K562 (cell line): ENCODE results near the gene HIPK1. TPM values are rescaled to one million over a fixed set of nuclear protein-coding genes. Genes with fewer than 3 reads are reported as not detected.

Source experiments
- ATAC-seq: fragments of 200-7000 bp; cut with Tn5 transposase; 3 replicates; pipeline ENCODE4 v1.9.1; 2020; ENCODE audit warnings: moderate library complexity
- BruUV-seq: library from RNA; stranded (reverse); fragments of 400-500 nt; replicated peaks from 2 replicates; lab custom pipeline; 2021; lab: Mats Ljungman, UMichigan
- CTCF ChIA-PET: fragments of 300-600 bp; formaldehyde crosslinking; extraction: SDS; loops from one replicate; lab custom pipeline; 2021; ENCODE audit warnings: low intra/inter-chr PET ratio; lab: Yijun Ruan, JAX
- POLR2A ChIA-PET: fragments of 300-600, 350-650 bp; sonication (Branson Sonifier 250); formaldehyde crosslinking; extraction: SDS; loops from one replicate; lab custom pipeline; 2021; ENCODE audit warnings: antibody characterized with exemption, inconsistent platforms; lab: Yijun Ruan, JAX
- DNase-seq, 4 experiments: peaks; one replicate each; pipeline versions ENCODE4 v3.0.0 to v3.0.0-alpha.2; 2011 to 2018; ENCODE audit warnings: low spot score in 3 of 4, mixed read lengths in 3 of 4; ENCODE audit errors: extremely low read depth in 1 of 4
- FAIRE-seq: peaks from 2 replicates; lab custom pipeline; 2011; peaks lifted over from hg19 to GRCh38; lab: Jason Lieb, UNC
- H2AFZ ChIP-seq: 2 replicates; pipeline ENCODE4 v1.6.0; 2011; ENCODE audit warnings: low read depth, low read length, control low read depth, inconsistent platforms
- H3K27ac ChIP-seq: fragments of 200-600 bp; 3 replicates; pipeline ENCODE4 v1.8.0; 2011; ENCODE audit warnings: low read depth, mild to moderate bottlenecking, control low read depth, inconsistent platforms, low read length, moderate library complexity, mixed read lengths; ENCODE audit errors: extremely low read depth
- H3K27me3 ChIP-seq, 2 experiments: fragments of 300-600 bp in 1 of 2; 2 replicates in 1 of 2; 3 replicates in 1 of 2; pipeline versions ENCODE4 v1.6.0 to v1.8.0; 2011; ENCODE audit warnings: inconsistent platforms in 2 of 2, low read length in 2 of 2, mild to moderate bottlenecking in 1 of 2, mixed read lengths in 1 of 2, moderate library complexity in 1 of 2; ENCODE audit not compliant: control insufficient read depth in 2 of 2, insufficient read depth in 2 of 2
- H3K36me3 ChIP-seq: fragments of 300-600 bp; 3 replicates; pipeline ENCODE4 v1.8.0; 2011; ENCODE audit warnings: mild to moderate bottlenecking, low read length, inconsistent platforms; ENCODE audit not compliant: control insufficient read depth, insufficient read depth
- H3K4me1 ChIP-seq, 2 experiments: fragments of 200-600 bp in 1 of 2; replicated peaks in 1 of 2; 2 replicates in 1 of 2; 3 replicates in 1 of 2; pipeline versions ENCODE4 v1.5.1 to v1.8.0; 2011; ENCODE audit warnings: inconsistent platforms in 2 of 2, low read length in 2 of 2, mild to moderate bottlenecking in 1 of 2, mixed read lengths in 1 of 2, moderate library complexity in 1 of 2; ENCODE audit not compliant: control insufficient read depth in 2 of 2, insufficient read depth in 2 of 2
- H3K4me2 ChIP-seq: 2 replicates; pipeline ENCODE4 v1.6.1; 2011; ENCODE audit warnings: low read length, control low read depth, inconsistent platforms, mixed read lengths; ENCODE audit not compliant: insufficient read depth
- H3K4me3 ChIP-seq: fragments of 200-600 bp; sonication (generic), shearing (Covaris generic); 2 replicates; pipeline ENCODE4 v1.5.1; 2016; ENCODE audit warnings: control low read depth, inconsistent platforms
- H3K79me2 ChIP-seq: fragments of 200-600 bp; 3 replicates; pipeline ENCODE4 v1.8.0; 2011; ENCODE audit warnings: low read length, inconsistent platforms; ENCODE audit not compliant: control insufficient read depth, insufficient read depth
- H3K9ac ChIP-seq, 2 experiments: 2 replicates each; pipeline versions ENCODE4 v1.6.0 to v1.6.1; 2011; ENCODE audit warnings: low read depth in 2 of 2, low read length in 2 of 2, control low read depth in 1 of 2, inconsistent platforms in 1 of 2, mild to moderate bottlenecking in 1 of 2, mixed read lengths in 1 of 2; ENCODE audit not compliant: insufficient read depth in 1 of 2
- H3K9me1 ChIP-seq: one replicate; pipeline ENCODE4 v1.6.0; 2011; ENCODE audit warnings: inconsistent platforms, mild to moderate bottlenecking, low read length, moderate library complexity; ENCODE audit not compliant: control insufficient read depth, insufficient read depth
- H3K9me3 ChIP-seq: replicated peaks from 2 replicates; pipeline ENCODE4 v1.5.1; 2011; ENCODE audit warnings: low read depth, low read length, inconsistent platforms; ENCODE audit not compliant: control insufficient read depth, insufficient read depth
- H4K20me1 ChIP-seq: replicated peaks from 2 replicates; pipeline ENCODE4 v1.6.1; 2011; ENCODE audit warnings: low read length, inconsistent platforms, mixed read lengths; ENCODE audit not compliant: control insufficient read depth, insufficient read depth
- CREB5 ChIP-seq: fragments of 250-450 bp; sonication (Bioruptor Pico); IDR thresholded peaks from 2 replicates; pipeline ENCODE4 v1.5.0; 2020; ENCODE audit warnings: mild to moderate bottlenecking
- GTF2A2 ChIP-seq: IDR thresholded peaks from 2 replicates; pipeline ENCODE4 v1.6.1; 2016; ENCODE audit warnings: mild to moderate bottlenecking, missing genetic modification characterization, missing compliant biosample characterization
- LCOR ChIP-seq: sonication (generic); formaldehyde crosslinking; IDR thresholded peaks from 2 replicates; pipeline ENCODE4 v1.8.0; 2022; ENCODE audit warnings: mild to moderate bottlenecking, missing genetic modification reagents
- NEUROD1 ChIP-seq: fragments of 150-350 bp; IDR thresholded peaks from 2 replicates; pipeline ENCODE4 v1.6.1; 2014; ENCODE audit warnings: borderline replicate concordance, low read length, low read depth; ENCODE audit not compliant: partially characterized antibody
- NFYB ChIP-seq: IDR thresholded peaks from 2 replicates; pipeline ENCODE4 v1.6.1; 2011; ENCODE audit warnings: mild to moderate bottlenecking, moderate library complexity; ENCODE audit not compliant: insufficient read length; ENCODE audit errors: extremely low read depth
- NR4A1 ChIP-seq, 2 experiments: fragments of 250-450 bp in 1 of 2; fragments of 450-650 bp in 1 of 2; sonication (Bioruptor Pico) in 1 of 2; IDR thresholded peaks; 2 replicates each; pipeline versions ENCODE4 v1.4.0 to v1.6.1; 2016 to 2020; ENCODE audit warnings: mild to moderate bottlenecking in 2 of 2, missing compliant biosample characterization in 1 of 2, missing genetic modification characterization in 1 of 2, moderate library complexity in 1 of 2
- PHF20 ChIP-seq: fragments of 450-650 bp; IDR thresholded peaks from 2 replicates; pipeline ENCODE4 v1.6.1; 2018; ENCODE audit not compliant: partially characterized antibody
- PTBP1 ChIP-seq: fragments of 200-400 bp; formaldehyde crosslinking; IDR thresholded peaks from 2 replicates; pipeline ENCODE4 v1.6.1; 2017; ENCODE audit warnings: low read depth, low read length
- PYGO2 ChIP-seq: fragments of 450-650 bp; IDR thresholded peaks from 2 replicates; pipeline ENCODE4 v1.6.1; 2016; ENCODE audit warnings: mild to moderate bottlenecking, missing genetic modification characterization, moderate library complexity, missing compliant biosample characterization
- SETDB1 ChIP-seq: IDR thresholded peaks from one replicate; pipeline ENCODE4 v1.6.1; 2012; ENCODE audit warnings: low read length, control low read depth, inconsistent platforms
- SLC30A9 ChIP-seq: fragments of 250-450 bp; sonication (Bioruptor Pico); IDR thresholded peaks from 2 replicates; pipeline ENCODE4 v1.8.0; 2022; ENCODE audit warnings: mild to moderate bottlenecking, moderate library complexity
- SREBF1 ChIP-seq: fragments of 150-350 bp; IDR thresholded peaks from 2 replicates; pipeline ENCODE4 v1.6.1; 2014; ENCODE audit warnings: antibody characterized with exemption, low read depth, low read length, borderline replicate concordance
- SRSF9 ChIP-seq: fragments of 200-400 bp; formaldehyde crosslinking; IDR thresholded peaks from 2 replicates; pipeline ENCODE4 v1.6.1; 2017; ENCODE audit warnings: low read depth, low read length, borderline replicate concordance
- ZNF263 ChIP-seq: sonication (generic); formaldehyde crosslinking; IDR thresholded peaks from 2 replicates; pipeline ENCODE4 v1.8.0; 2022; ENCODE audit warnings: mild to moderate bottlenecking, missing genetic modification reagents, borderline replicate concordance
- ZNF41 ChIP-seq: fragments of 250-450 bp; sonication (Bioruptor Pico); conservative IDR thresholded peaks from 2 replicates; pipeline ENCODE4 v1.4.0; 2020; ENCODE audit warnings: mild to moderate bottlenecking
- WGBS: fragments of 100-300 bp; shearing (Covaris generic); methylation state at CpG from one replicate; pipeline ENCODE4 v1.1.6; 2016; ENCODE audit warnings: low coverage, mixed read lengths; ENCODE audit not compliant: insufficient coverage; ENCODE audit errors: missing lambda C conversion rate; 5-methylcytosine and 5-hydroxymethylcytosine counted together
- in situ Hi-C: fragments of 300-500 bp; cut with MboI; formaldehyde crosslinking; loops from 4 replicates; pipeline ENCODE4 v1.15.0; 2018; ENCODE audit warnings: inconsistent platforms, mixed read lengths
- intact Hi-C: fragments of 100-400 bp; cut with micrococcal nuclease; formaldehyde crosslinking; loops from 2 replicates; pipeline ENCODE4 v1.14.2; 2022
- polyA plus RNA-seq, 8 experiments: library from polyadenylated mRNA; depleted of rRNA in 4 of 8; stranded (reverse) in 5 of 8; unstranded in 3 of 8; fragments of >200 nt; fragmentation: Nextera tagmentation in 2 of 8; fragmentation: Illumina TruSeq in 1 of 8; extraction: Ambion mirVana in 2 of 8; extraction: Trizol in 1 of 8; gene quantifications; 2 replicates each; pipeline versions ENCODE4 v1.2.1 to v1.2.3, GENCODE V29; 2011 to 2014; ENCODE audit warnings: inconsistent platforms in 1 of 8, missing spikeins in 1 of 8
- total RNA-seq, 7 experiments: library from RNA; depleted of rRNA in 6 of 7; stranded (reverse); fragments of >200 nt in 6 of 7; fragmentation: Illumina TruSeq in 2 of 7; extraction: Trizol in 2 of 7; gene quantifications; 2 replicates each; pipeline versions ENCODE4 v1.2.1 to v1.2.3, GENCODE V29; 2011 to 2021; ENCODE audit warnings: low replicate concordance in 1 of 7
- TF ChIP-seq, protein P1 (sequence below): sonication (generic); formaldehyde crosslinking; IDR thresholded peaks from 2 replicates; pipeline ENCODE4 v1.9.0; 2022; ENCODE audit warnings: mild to moderate bottlenecking, missing genetic modification reagents

HIPK1 gene
- total and polyA plus RNA-seq, 9 of the 15 experiments (the other 6 are each of a cell fraction or from before 2014, with no cell fraction given), result 10.0 to 57.9 (median 29.6) TPM

- no peak for FAIRE-seq
- 6% methylated on average over 7 of the region's 7 CpGs for WGBS
- CTCF ChIA-PET, result interaction anchor here (0.6 kb wide), 2 partner anchors 352 to 844 kb away, joined by 3 to 4 read pairs; no protein-coding TSS in a partner anchor
These were observed 54.7 kb downstream of the HIPK1 start for GRCh38 chr1:113983826-113984225.

More at GRCh38 chr1:113983826-113984225, 54.7 kb downstream of the HIPK1 start:
- in situ Hi-C loops (loop anchor here (10.0 to 25.0 kb wide), 2 partner anchors 291 to 1078 kb away; no protein-coding TSS in a partner anchor), intact Hi-C loops (no loop called here)
- H4K20me1 ChIP-seq, result 0 out of 2 replicates have a peak, but pooled peaks cover 3% of the 10 kb centered on the region
- H3K27ac ChIP-seq, result no peak overlapping the region
- H2AFZ ChIP-seq, result no peak overlapping the region
- peaks cover 4 to 8% of the 10 kb centered on the region in 2 experiments; a peak in 2 of 5 replicates for H3K4me1 ChIP-seq
- DNase-seq, result no peak
- no peaks in the 10 kb centered on the region for H3K79me2 ChIP-seq
- peaks cover 23 to 66% of the 10 kb centered on the region in 2 experiments; a peak in 4 of 5 replicates for H3K27me3 ChIP-seq
- H3K9ac ChIP-seq, result no peak overlapping the region
- H3K36me3 ChIP-seq, result no peaks in the 10 kb centered on the region
- POLR2A ChIA-PET, result interaction anchor here (0.5 kb wide), 1 partner anchor 561 kb away, joined by 3 read pairs; no protein-coding TSS in a partner anchor
- no peaks in the 10 kb centered on the region for H3K9me1 ChIP-seq
- TF ChIP-seq NEUROD1 (no peak), ZNF41 (CRISPR knock-in tag) (no peak), SLC30A9 (CRISPR knock-in tag) (no peak), PTBP1 (no peak), GTF2A2 (tag) (no peak), NFYB (no peak), CREB5 (CRISPR knock-in tag) (no peak), SETDB1 (no peak), ZNF263 (no peak), PYGO2 (tag) (no peak), SRSF9 (no peak), SREBF1 (no peak), PHF20 (no peak), NR4A1 (CRISPR knock-in tag; IDR thresholded peaks at IDR 0.05) (no peak), NR4A1 (tag; IDR thresholded peaks at IDR 0.05) (no peak), LCOR (CRISPR knock-in tag) (no peak)
- TF ChIP-seq, protein P1, sequence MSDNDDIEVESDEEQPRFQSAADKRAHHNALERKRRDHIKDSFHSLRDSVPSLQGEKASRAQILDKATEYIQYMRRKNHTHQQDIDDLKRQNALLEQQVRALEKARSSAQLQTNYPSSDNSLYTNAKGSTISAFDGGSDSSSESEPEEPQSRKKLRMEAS (CRISPR knock-in tag), result no peak
- no peaks in the 10 kb centered on the region for H3K9me3 ChIP-seq
- no peak overlapping the region for H3K4me2 ChIP-seq
- H3K4me3 ChIP-seq, result no peak overlapping the region
- no TSS peak for BruUV-seq
- ATAC-seq, result no peak
